GM12891 (cell line): Measurements from ENCODE around the gene SDHAF1.
"Not testable (repeated sequence)": the region's sequence is repeated elsewhere in the genome, so short reads cannot be mapped to it uniquely, and the experiment has no call there.

Source experiments
- DNase-seq: peaks from one replicate; pipeline ENCODE4 v3.0.0; 2011; ENCODE audit warnings: low spot score; ENCODE audit not compliant: insufficient read length
- FAIRE-seq: peaks from 2 replicates; lab custom pipeline; 2011; peaks lifted over from hg19 to GRCh38; lab: Jason Lieb, UNC
- PAX5 ChIP-seq: IDR thresholded peaks from 2 replicates; pipeline ENCODE4 v1.6.1; 2011; ENCODE audit warnings: low read length, moderate library complexity, mild to moderate bottlenecking; ENCODE audit not compliant: insufficient read depth, severe bottlenecking
- POLR2A ChIP-seq: IDR thresholded peaks from 2 replicates; pipeline ENCODE4 v1.6.1; 2011; ENCODE audit warnings: low read depth, low read length, control low read depth
- POLR2AphosphoS5 ChIP-seq: IDR thresholded peaks from 2 replicates; pipeline ENCODE4 v1.6.1; 2011; ENCODE audit warnings: low read depth, low read length, control low read depth
- POU2F2 ChIP-seq: IDR thresholded peaks from 2 replicates; pipeline ENCODE4 v1.6.1; 2011; ENCODE audit warnings: low read depth, mild to moderate bottlenecking, control low read depth, low read length, moderate library complexity
- SPI1 ChIP-seq: IDR thresholded peaks from 2 replicates; pipeline ENCODE4 v1.6.1; 2011; ENCODE audit warnings: low read depth, low read length, control low read depth
- TAF1 ChIP-seq: IDR thresholded peaks from 2 replicates; pipeline ENCODE4 v1.6.1; 2011; ENCODE audit warnings: low read depth, low read length, control low read depth

The SDHAF1 gene

GRCh38 chr19:36040495-36040894, 45.5 kb downstream of the SDHAF1 start:
- TF ChIP-seq POLR2A (no peak), TAF1 (no peak), POU2F2 (no peak), PAX5 (no peak), SPI1 (no peak), POLR2AphosphoS5 (no peak)
- FAIRE-seq = no peak
- DNase-seq = no peak

GRCh38 chr19:36041092-36041491, 46.1 kb downstream of the SDHAF1 start:
- not testable (repeated sequence) for DNase-seq, FAIRE-seq

GRCh38 chr19:36041831-36042230, 46.8 kb downstream of the SDHAF1 start:
- no peak for TF ChIP-seq POLR2A
- TF ChIP-seq POU2F2 = no peak
- TF ChIP-seq PAX5 = no peak
- DNase-seq = no peak
- FAIRE-seq = no peak

- no peak for TF ChIP-seq POU2F2
- no peak for TF ChIP-seq SPI1
- TF ChIP-seq TAF1 = no peak
- no peak for TF ChIP-seq POLR2A
- no peak for TF ChIP-seq POLR2AphosphoS5
- TF ChIP-seq PAX5 = no peak
- DNase-seq (no peak), FAIRE-seq (no peak)
Observed at GRCh38 chr19:36043952-36044351, 49.0 kb downstream of the SDHAF1 start.
